Sigmoid colon (tissue), 4 donors: ENCODE results near the gene RNF144A.

Experiments
- EP300 ChIP-seq, 4 donors: sonication (generic); formaldehyde crosslinking; IDR thresholded peaks; one replicate each; pipeline ENCODE4 v1.6.1; 2017; ENCODE audit warnings: antibody characterized with exemption in 4 of 4
- POLR2A ChIP-seq, 2 donors: fragments of 450-650 bp; IDR thresholded peaks; one replicate each; pipeline ENCODE4 v1.6.1; 2016; ENCODE audit warnings: antibody characterized with exemption in 2 of 2, mild to moderate bottlenecking in 2 of 2, moderate library complexity in 2 of 2
- TF ChIP-seq, protein P1 (sequence below), 4 experiments: fragments of 450-650 bp in 3 of 4; fragments of 200-600 bp in 1 of 4; IDR thresholded peaks; one replicate each; pipeline ENCODE4 v1.5.1; 2016 to 2019; ENCODE audit warnings: antibody characterized with exemption in 4 of 4, mild to moderate bottlenecking in 3 of 4, moderate library complexity in 2 of 4

DNA sequence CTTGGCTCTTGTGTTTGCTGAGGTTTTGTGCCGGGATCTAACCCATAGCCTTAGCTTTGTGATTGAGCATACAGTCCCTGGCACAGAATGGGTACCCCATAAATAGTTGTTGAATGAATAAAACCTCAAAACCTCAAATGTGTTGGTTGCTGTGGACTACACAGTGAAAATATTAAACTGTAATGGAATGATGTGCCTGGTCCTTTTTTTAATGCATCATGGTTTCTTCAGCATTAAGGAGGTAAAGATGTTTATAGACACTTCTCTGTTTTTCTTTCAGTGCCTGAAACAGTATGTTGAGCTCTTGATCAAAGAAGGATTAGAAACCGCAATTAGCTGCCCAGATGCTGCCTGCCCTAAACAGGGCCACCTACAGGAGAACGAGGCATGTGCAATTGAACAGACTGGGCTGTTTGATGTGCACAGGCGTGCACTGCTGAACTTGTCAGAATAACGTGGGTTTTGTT, 97.0 kb downstream of the RNF144A start:
- TF ChIP-seq, protein P1, sequence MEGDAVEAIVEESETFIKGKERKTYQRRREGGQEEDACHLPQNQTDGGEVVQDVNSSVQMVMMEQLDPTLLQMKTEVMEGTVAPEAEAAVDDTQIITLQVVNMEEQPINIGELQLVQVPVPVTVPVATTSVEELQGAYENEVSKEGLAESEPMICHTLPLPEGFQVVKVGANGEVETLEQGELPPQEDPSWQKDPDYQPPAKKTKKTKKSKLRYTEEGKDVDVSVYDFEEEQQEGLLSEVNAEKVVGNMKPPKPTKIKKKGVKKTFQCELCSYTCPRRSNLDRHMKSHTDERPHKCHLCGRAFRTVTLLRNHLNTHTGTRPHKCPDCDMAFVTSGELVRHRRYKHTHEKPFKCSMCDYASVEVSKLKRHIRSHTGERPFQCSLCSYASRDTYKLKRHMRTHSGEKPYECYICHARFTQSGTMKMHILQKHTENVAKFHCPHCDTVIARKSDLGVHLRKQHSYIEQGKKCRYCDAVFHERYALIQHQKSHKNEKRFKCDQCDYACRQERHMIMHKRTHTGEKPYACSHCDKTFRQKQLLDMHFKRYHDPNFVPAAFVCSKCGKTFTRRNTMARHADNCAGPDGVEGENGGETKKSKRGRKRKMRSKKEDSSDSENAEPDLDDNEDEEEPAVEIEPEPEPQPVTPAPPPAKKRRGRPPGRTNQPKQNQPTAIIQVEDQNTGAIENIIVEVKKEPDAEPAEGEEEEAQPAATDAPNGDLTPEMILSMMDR (IDR thresholded peaks at IDR 0.05), result peak in 3 of 4 experiments; percentile 28 to 35 (median 29)
- no peak for TF ChIP-seq POLR2A (IDR thresholded peaks at IDR 0.05)
- TF ChIP-seq EP300 (IDR thresholded peaks at IDR 0.05), result no peak
